ENCODE results near the gene FAM3A. TPM values are rescaled to one million over a fixed set of nuclear protein-coding genes. Genes with fewer than 3 reads are reported as not detected.

Gene FAM3A
- total and polyA plus RNA-seq, 2 of the 8 experiments (the other 6 are each of a cell fraction or from before 2014, with no cell fraction given), result 16.2 to 18.6 TPM

GRCh38 chrX:154458116-154458953 is 57.7 kb downstream of the FAM3A start, which contains the start of gene PLXNA3:
PLXNA3 (plus strand) TSS chrX:154458281; CDS start chrX:154460184, 1,903 bp downstream.
- H4K5ac ChIP-seq (ENCODE audit: insufficient read length, low read depth, low read length), result no peak within 1 kb of the TSS
- peak in 1 of 2 experiments; percentile 27; a peak in 1 of 3 replicates for TF ChIP-seq POLR2A (IDR thresholded peaks at IDR 0.05; ENCODE audit: control extremely low read depth in 1 of 2, low read depth in 2 of 2, low read length in 2 of 2)
- TF ChIP-seq RBBP5 (IDR thresholded peaks at IDR 0.05; ENCODE audit: borderline replicate concordance, low read depth, low read length), result no peak
- TF ChIP-seq CHD2 (IDR thresholded peaks at IDR 0.05; ENCODE audit: low read length), result no peak
- 0 out of 2 replicates have a peak, but pooled peaks have one; percentile 23 for TF ChIP-seq MAX (IDR thresholded peaks at IDR 0.05)
- TF ChIP-seq KDM4A (IDR thresholded peaks at IDR 0.05; ENCODE audit: low read depth, low read length, severe bottlenecking), result peak; percentile 19
- TF ChIP-seq CREB1 (IDR thresholded peaks at IDR 0.05), result no peak
- TF ChIP-seq SP4 (IDR thresholded peaks at IDR 0.05; ENCODE audit: low read length), result no peak
- TF ChIP-seq SRF (IDR thresholded peaks at IDR 0.05; ENCODE audit: low read depth, low read length), result no peak
- TF ChIP-seq CTBP2 (IDR thresholded peaks at IDR 0.05; ENCODE audit: borderline replicate concordance, insufficient read depth, insufficient read length, low read length), result no peak
- no peak for TF ChIP-seq CHD1 (IDR thresholded peaks at IDR 0.05; ENCODE audit: low read depth, low read length)
- peak; percentile 79 for TF ChIP-seq TAF1 (IDR thresholded peaks at IDR 0.05; ENCODE audit: low read depth, low read length)
- TF ChIP-seq EZH2 (IDR thresholded peaks at IDR 0.05; ENCODE audit: low read depth, low read length, severe bottlenecking), result no peak

More at GRCh38 chrX:154458116-154458953, 57.7 kb downstream of the FAM3A start, which contains the start of gene PLXNA3:
- no peak within 1 kb of the TSS for H3K14ac ChIP-seq (ENCODE audit: insufficient read length)
- peaks cover 0 to 3% (median 0%) of the 10 kb centered on the region in 4 experiments; a peak in 1 of 7 replicates for H3K27me3 ChIP-seq (replicated peaks in 1 of 4; ENCODE audit: control insufficient read depth in 3 of 4, extremely low read depth in 1 of 4, insufficient read depth in 3 of 4, low read length in 3 of 4)
- H3K56ac ChIP-seq (replicated peaks; ENCODE audit: insufficient read length, low read depth, low read length), result no peak within 1 kb of the TSS
- peak within 1 kb of the TSS; percentile 71 to 77 for H3K4me2 ChIP-seq (ENCODE audit: insufficient read depth in 1 of 2, low read depth in 2 of 2, low read length in 2 of 2)
- POLR2A ChIA-PET (ENCODE audit: partially characterized antibody), result interaction anchor here (0.8 to 2.8 kb wide), 13 partner anchors 9 to 87 kb away, joined by 3 to 14 read pairs (median 4); partner anchors contain the start of genes RPL10 and UBL4A
- CTCF ChIA-PET (ENCODE audit: partially characterized antibody), result interaction anchor here (1.3 to 2.3 kb wide), 2 partner anchors 14 to 26 kb away, joined by 3 to 11 read pairs; no protein-coding TSS in a partner anchor
- no peak within 1 kb of the TSS; the same call in 1 of the 2 replicates for H3K18ac ChIP-seq (ENCODE audit: extremely low read depth, low read length)
- no peaks in the 10 kb centered on the region for H3K79me2 ChIP-seq (ENCODE audit: control insufficient read depth in 1 of 2, insufficient read depth in 2 of 2, low read length in 2 of 2)
- no peak within 1 kb of the TSS for H3K27ac ChIP-seq (ENCODE audit: low read depth, low read length)
- no peak within 1 kb of the TSS for H2BK120ac ChIP-seq (replicated peaks; ENCODE audit: low read depth, low read length)
- H4K91ac ChIP-seq (replicated peaks; ENCODE audit: insufficient read length, low read length), result no peak within 1 kb of the TSS
- no peaks in the 10 kb centered on the region; the same call in 1 of the 2 replicates for H3K23me2 ChIP-seq (ENCODE audit: low read depth, low read length)
- H2BK15ac ChIP-seq (ENCODE audit: low read length), result no peak within 1 kb of the TSS
- no peak within 1 kb of the TSS for H3K4ac ChIP-seq (replicated peaks; ENCODE audit: insufficient read length, low read depth, low read length)
- H3K4me1 ChIP-seq (replicated peaks in 1 of 4; ENCODE audit: control insufficient read depth in 3 of 4, insufficient read depth in 4 of 4, low read length in 3 of 4), result peaks cover 0 to 2% (median 0%) of the 10 kb centered on the region in 4 experiments; a peak in 2 of 7 replicates
- peaks cover 0 to 4% (median 0%) of the 10 kb centered on the region in 4 experiments; a peak in 4 of 8 replicates for H3K36me3 ChIP-seq (ENCODE audit: control insufficient read depth in 2 of 4, insufficient read depth in 4 of 4, low read length in 3 of 4)
- H4K8ac ChIP-seq (ENCODE audit: extremely low read depth, insufficient read depth, low read length), result peak within 1 kb of the TSS; percentile 79; the same call in 1 of the 2 replicates
- peak within 1 kb of the TSS; percentile 47 to 71 (median 58) for H3K4me3 ChIP-seq (ENCODE audit: extremely low read depth in 1 of 4, insufficient read depth in 2 of 4, low read depth in 3 of 4, low read length in 4 of 4)
- H3K9ac ChIP-seq (replicated peaks in 1 of 4; ENCODE audit: extremely low read depth in 1 of 4, low read depth in 3 of 4, low read length in 3 of 4), result peak within 1 kb of the TSS in 3 of 4 experiments; percentile 13 to 69 (median 43)
- FAIRE-seq (no peak), DNase-seq (ENCODE audit: low read depth in 1 of 2, low spot score in 2 of 2) (peak in 1 of 2 experiments; percentile 62)
- no peaks in the 10 kb centered on the region for H4K20me1 ChIP-seq (replicated peaks in 1 of 2; ENCODE audit: control insufficient read depth in 1 of 2, insufficient read depth in 2 of 2, low read length in 2 of 2)
- H2BK20ac ChIP-seq (ENCODE audit: low read length), result no peak within 1 kb of the TSS
- no peak within 1 kb of the TSS for H2BK5ac ChIP-seq (ENCODE audit: low read depth, low read length)
- H2BK12ac ChIP-seq (ENCODE audit: low read depth, low read length), result no peak within 1 kb of the TSS
- H2AK5ac ChIP-seq (ENCODE audit: low read depth, low read length), result no peak within 1 kb of the TSS
- 12% methylated on average over 3 of the region's 88 CpGs; no CpG with 5 or more reads in 1 of the 2 experiments for WGBS, 2 experiments (ENCODE audit: extremely low coverage in 1 of 2, insufficient coverage in 1 of 2, insufficient read length in 1 of 2, insufficient replicate concordance in 2 of 2, low coverage in 1 of 2, low lambda C conversion rate in 2 of 2, missing lambda C conversion rate in 1 of 2)
- no peaks in the 10 kb centered on the region for H3K9me3 ChIP-seq (ENCODE audit: insufficient read depth in 2 of 2, low read depth in 1 of 2, low read length in 1 of 2)
- H2AFZ ChIP-seq (ENCODE audit: low read length), result no peak within 1 kb of the TSS
- H3K23ac ChIP-seq (ENCODE audit: insufficient read length), result no peak within 1 kb of the TSS
- no peaks in the 10 kb centered on the region for H3K79me1 ChIP-seq (ENCODE audit: low read depth, low read length)

Measured in H1 (cell line).